H9 (cell line): ENCODE measurements around the gene ACOT13. TPM values are rescaled to one million over a fixed set of nuclear protein-coding genes. Genes with fewer than 3 reads are reported as not detected.

Experiments
- DNase-seq: peaks from one replicate; pipeline ENCODE4 v3.0.0-alpha.2; 2017
- H2AFZ ChIP-seq: one replicate; pipeline ENCODE4 v1.6.1; 2013; ENCODE audit warnings: mild to moderate bottlenecking, low read length, control low read depth, moderate library complexity
- H2AK5ac ChIP-seq: 2 replicates; pipeline ENCODE4 v1.6.1; 2013; ENCODE audit warnings: low read length, control low read depth, mixed read lengths; ENCODE audit not compliant: insufficient read length
- H2BK120ac ChIP-seq: one replicate; pipeline ENCODE4 v1.6.1; 2013; ENCODE audit warnings: low read depth, mild to moderate bottlenecking, low read length, control low read depth, inconsistent platforms; ENCODE audit not compliant: poor library complexity, severe bottlenecking
- H2BK12ac ChIP-seq: 2 replicates; pipeline ENCODE4 v1.6.1; 2013; ENCODE audit warnings: low read length, control low read depth, mixed read lengths, low read depth; ENCODE audit not compliant: insufficient read length
- H2BK15ac ChIP-seq: 2 replicates; pipeline ENCODE4 v1.6.1; 2013; ENCODE audit warnings: low read depth, low read length, control low read depth
- H2BK20ac ChIP-seq: one replicate; pipeline ENCODE4 v1.6.1; 2013; ENCODE audit warnings: low read depth, mild to moderate bottlenecking, low read length, control low read depth, inconsistent platforms; ENCODE audit not compliant: poor library complexity, severe bottlenecking
- H2BK5ac ChIP-seq: 2 replicates; pipeline ENCODE4 v1.6.1; 2013; ENCODE audit warnings: low read length, control low read depth, mixed read lengths; ENCODE audit not compliant: insufficient read length
- H3K14ac ChIP-seq: 2 replicates; pipeline ENCODE4 v1.6.1; 2013; ENCODE audit warnings: low read length, control low read depth; ENCODE audit not compliant: insufficient read depth
- H3K18ac ChIP-seq: 2 replicates; pipeline ENCODE4 v1.6.1; 2013; ENCODE audit warnings: low read depth, mild to moderate bottlenecking, mixed read lengths, low read length, control low read depth; ENCODE audit not compliant: insufficient read length
- H3K23ac ChIP-seq: 2 replicates; pipeline ENCODE4 v1.6.1; 2013; ENCODE audit warnings: low read length, control low read depth, mixed read lengths, low read depth; ENCODE audit not compliant: insufficient read length
- H3K23me2 ChIP-seq: 2 replicates; pipeline ENCODE4 v1.6.1; 2013; ENCODE audit warnings: low read depth, mild to moderate bottlenecking, mixed read lengths, low read length, control low read depth; ENCODE audit not compliant: insufficient read length, poor library complexity, severe bottlenecking
- H3K27ac ChIP-seq: 2 replicates; pipeline ENCODE4 v1.5.1; 2013; ENCODE audit warnings: low read length, control low read depth, mixed read lengths, low read depth; ENCODE audit not compliant: insufficient read length
- H3K27me3 ChIP-seq: 2 replicates; pipeline ENCODE4 v1.6.1; 2013; ENCODE audit warnings: low read length, control low read depth, inconsistent platforms; ENCODE audit not compliant: insufficient read depth
- H3K4ac ChIP-seq: 2 replicates; pipeline ENCODE4 v1.6.1; 2013; ENCODE audit warnings: low read depth, mild to moderate bottlenecking, control low read depth, inconsistent platforms, low read length, moderate library complexity
- H3K4me1 ChIP-seq: 2 replicates; pipeline ENCODE4 v1.6.1; 2013; ENCODE audit warnings: low read length, control low read depth, inconsistent platforms; ENCODE audit not compliant: insufficient read depth
- H3K4me2 ChIP-seq: 2 replicates; pipeline ENCODE4 v1.6.1; 2013; ENCODE audit warnings: low read length, control low read depth, mixed read lengths; ENCODE audit not compliant: insufficient read length, insufficient read depth
- H3K56ac ChIP-seq: 2 replicates; pipeline ENCODE4 v1.6.1; 2013; ENCODE audit warnings: low read depth, mild to moderate bottlenecking, mixed read lengths, low read length, control low read depth; ENCODE audit not compliant: insufficient read length
- H3K79me1 ChIP-seq: 2 replicates; pipeline ENCODE4 v1.6.1; 2013; ENCODE audit warnings: low read depth, mild to moderate bottlenecking, moderate library complexity, low read length, control low read depth, inconsistent platforms; ENCODE audit not compliant: insufficient read depth, poor library complexity, severe bottlenecking
- H3K79me2 ChIP-seq: 2 replicates; pipeline ENCODE4 v1.6.1; 2013; ENCODE audit warnings: low read length, control low read depth, inconsistent platforms; ENCODE audit not compliant: insufficient read depth
- H3K9ac ChIP-seq: 2 replicates; pipeline ENCODE4 v1.6.1; 2013; ENCODE audit warnings: low read length, control low read depth, mixed read lengths; ENCODE audit not compliant: insufficient read length; ENCODE audit errors: extremely low read depth
- H3K9me3 ChIP-seq: one replicate; pipeline ENCODE4 v1.6.1; 2013; ENCODE audit warnings: low read depth, low read length, inconsistent platforms; ENCODE audit not compliant: control insufficient read depth
- H3T11ph ChIP-seq: one replicate; pipeline ENCODE4 v1.6.1; 2013; ENCODE audit warnings: mild to moderate bottlenecking, low read length, control low read depth, inconsistent platforms
- H4K20me1 ChIP-seq: one replicate; pipeline ENCODE4 v1.6.1; 2013; ENCODE audit not compliant: control insufficient read depth, insufficient read length, insufficient read depth
- H4K5ac ChIP-seq: 2 replicates; pipeline ENCODE4 v1.6.1; 2013; ENCODE audit warnings: low read depth, mild to moderate bottlenecking, mixed read lengths, low read length, control low read depth; ENCODE audit not compliant: insufficient read length
- H4K8ac ChIP-seq: replicated peaks from 2 replicates; pipeline ENCODE4 v1.6.1; 2013; ENCODE audit warnings: low read length, control low read depth, mixed read lengths, low read depth; ENCODE audit not compliant: insufficient read length
- H4K91ac ChIP-seq: 2 replicates; pipeline ENCODE4 v1.6.1; 2013; ENCODE audit warnings: low read depth, mild to moderate bottlenecking, moderate library complexity, mixed read lengths, low read length, control low read depth; ENCODE audit not compliant: insufficient read length
- H3K27ac Mint-ChIP-seq, 3 experiments: 2 replicates in 2 of 3; 3 replicates in 1 of 3; pipeline ENCODE4 v1.8.0; 2020 to 2021; ENCODE audit warnings: mixed read lengths in 3 of 3, mild to moderate bottlenecking in 1 of 3, moderate library complexity in 1 of 3
- H3K27me3 Mint-ChIP-seq: 2 replicates; pipeline ENCODE4 v1.8.0; 2021; ENCODE audit warnings: low read depth, mild to moderate bottlenecking, moderate library complexity, mixed read lengths
- H3K36me3 Mint-ChIP-seq, 3 experiments: 2 replicates in 2 of 3; 3 replicates in 1 of 3; pipeline ENCODE4 v1.8.0; 2020 to 2021; ENCODE audit warnings: low read depth in 3 of 3, mixed read lengths in 3 of 3; ENCODE audit not compliant: insufficient read depth in 1 of 3
- H3K4me1 Mint-ChIP-seq, 2 experiments: 2 replicates each; pipeline ENCODE4 v1.8.0; 2020; ENCODE audit warnings: mixed read lengths in 2 of 2
- H3K4me3 Mint-ChIP-seq, 2 experiments: 2 replicates in 1 of 2; 3 replicates in 1 of 2; pipeline ENCODE4 v1.8.0; 2020 to 2021; ENCODE audit warnings: mild to moderate bottlenecking in 2 of 2, mixed read lengths in 2 of 2, moderate library complexity in 1 of 2
- H3K9me3 Mint-ChIP-seq, 2 experiments: 2 replicates in 1 of 2; 3 replicates in 1 of 2; pipeline ENCODE4 v1.8.0; 2020; ENCODE audit warnings: mild to moderate bottlenecking in 2 of 2, mixed read lengths in 2 of 2, moderate library complexity in 1 of 2
- CTCF ChIP-seq: fragments of 200-600 bp; sonication (generic); conservative IDR thresholded peaks from 3 replicates; pipeline ENCODE4 v1.8.0; 2021; ENCODE audit warnings: antibody characterized with exemption, mild to moderate bottlenecking
- WGBS: extraction: QIAGEN DNeasy Blood & Tissue Kit; methylation state at CpG from one replicate; pipeline ENCODE4 v1.1.7; 2013; ENCODE audit warnings: missing lambda C conversion rate, low lambda C conversion rate, mixed read lengths; ENCODE audit not compliant: insufficient read length; ENCODE audit errors: extremely low coverage; 5-methylcytosine and 5-hydroxymethylcytosine counted together
- total RNA-seq: library from RNA; stranded (reverse); gene quantifications from 2 replicates; pipeline ENCODE4 v1.2.1, GENCODE V29; 2021

Gene ACOT13
- total RNA-seq, 1 experiment from 2014 or later = 38.0 TPM

GRCh38 chr6:24619661-24620060 lies 47.2 kb upstream of the ACOT13 start:
- no peak overlapping the region for H3K27ac ChIP-seq
- H2BK12ac ChIP-seq = no peak overlapping the region
- no peak overlapping the region for H2BK20ac ChIP-seq
- no peaks in the 10 kb centered on the region for H3K79me2 ChIP-seq
- H3K18ac ChIP-seq = no peak overlapping the region
- no peaks in the 10 kb centered on the region for H3K4me1 ChIP-seq
- Mint-ChIP-seq H3K27me3 (no peaks in the 10 kb centered on the region), H3K4me3 (no peak overlapping the region), H3K4me1 (peaks cover 0 to 9% of the 10 kb centered on the region in 2 experiments; a peak in 1 of 4 replicates), H3K36me3 (no peaks in the 10 kb centered on the region), H3K9me3 (no peaks in the 10 kb centered on the region), H3K27ac (no peak overlapping the region)
- no peak overlapping the region for H4K91ac ChIP-seq
- H3K56ac ChIP-seq = no peak overlapping the region
- no peak overlapping the region for H4K8ac ChIP-seq
- no peak overlapping the region for H2AK5ac ChIP-seq
- H3K14ac ChIP-seq = no peak overlapping the region
- H3K23ac ChIP-seq = no peak overlapping the region
- no peak for DNase-seq
- H3T11ph ChIP-seq = no peak overlapping the region
- no peaks in the 10 kb centered on the region for H3K79me1 ChIP-seq
- H3K27me3 ChIP-seq = no peaks in the 10 kb centered on the region
- H2BK5ac ChIP-seq = no peak overlapping the region
- no peaks in the 10 kb centered on the region for H4K20me1 ChIP-seq
- TF ChIP-seq CTCF = no peak
- no peak overlapping the region for H4K5ac ChIP-seq
- no peak overlapping the region for H2AFZ ChIP-seq
- H3K9ac ChIP-seq = no peak overlapping the region
- WGBS = no CpG with 5 or more reads among the region's 5 CpGs
- H3K4me2 ChIP-seq = no peak overlapping the region
- H2BK120ac ChIP-seq = no peak overlapping the region
- H3K4ac ChIP-seq = no peak overlapping the region
- no peaks in the 10 kb centered on the region for H3K23me2 ChIP-seq
- H2BK15ac ChIP-seq = no peak overlapping the region
- H3K9me3 ChIP-seq = no peaks in the 10 kb centered on the region
